IPS DF 6.9 (cell line): ENCODE results near the gene STAB2.

Source experiments
- DNase-seq: peaks from one replicate; pipeline ENCODE4 v3.0.0-alpha.2; 2013; ENCODE audit warnings: low read depth, low spot score
- H3K27ac ChIP-seq: one replicate; pipeline ENCODE4 v1.5.1; 2013; ENCODE audit warnings: low read length, control low read depth
- H3K27me3 ChIP-seq: 2 replicates; pipeline ENCODE4 v1.6.1; 2013; ENCODE audit warnings: mild to moderate bottlenecking, low read length; ENCODE audit not compliant: control insufficient read depth, insufficient read depth
- H3K36me3 ChIP-seq: 2 replicates; pipeline ENCODE4 v1.6.1; 2013; ENCODE audit warnings: low read length; ENCODE audit not compliant: control insufficient read depth, insufficient read depth
- H3K4me1 ChIP-seq: 2 replicates; pipeline ENCODE4 v1.6.1; 2013; ENCODE audit warnings: low read length; ENCODE audit not compliant: control insufficient read depth, insufficient read depth
- H3K4me3 ChIP-seq: 2 replicates; pipeline ENCODE4 v1.5.1; 2013; ENCODE audit warnings: mild to moderate bottlenecking, low read length
- H3K9me3 ChIP-seq: 2 replicates; pipeline ENCODE4 v1.6.1; 2013; ENCODE audit warnings: low read length, inconsistent platforms; ENCODE audit not compliant: control insufficient read depth, insufficient read depth
- WGBS: extraction: QIAGEN DNeasy Blood & Tissue Kit; methylation state at CpG from one replicate; pipeline ENCODE4 v1.1.7; 2013; ENCODE audit warnings: mixed read lengths, missing lambda C conversion rate; ENCODE audit not compliant: insufficient read length, insufficient coverage; 5-methylcytosine and 5-hydroxymethylcytosine counted together

The STAB2 gene

DNA sequence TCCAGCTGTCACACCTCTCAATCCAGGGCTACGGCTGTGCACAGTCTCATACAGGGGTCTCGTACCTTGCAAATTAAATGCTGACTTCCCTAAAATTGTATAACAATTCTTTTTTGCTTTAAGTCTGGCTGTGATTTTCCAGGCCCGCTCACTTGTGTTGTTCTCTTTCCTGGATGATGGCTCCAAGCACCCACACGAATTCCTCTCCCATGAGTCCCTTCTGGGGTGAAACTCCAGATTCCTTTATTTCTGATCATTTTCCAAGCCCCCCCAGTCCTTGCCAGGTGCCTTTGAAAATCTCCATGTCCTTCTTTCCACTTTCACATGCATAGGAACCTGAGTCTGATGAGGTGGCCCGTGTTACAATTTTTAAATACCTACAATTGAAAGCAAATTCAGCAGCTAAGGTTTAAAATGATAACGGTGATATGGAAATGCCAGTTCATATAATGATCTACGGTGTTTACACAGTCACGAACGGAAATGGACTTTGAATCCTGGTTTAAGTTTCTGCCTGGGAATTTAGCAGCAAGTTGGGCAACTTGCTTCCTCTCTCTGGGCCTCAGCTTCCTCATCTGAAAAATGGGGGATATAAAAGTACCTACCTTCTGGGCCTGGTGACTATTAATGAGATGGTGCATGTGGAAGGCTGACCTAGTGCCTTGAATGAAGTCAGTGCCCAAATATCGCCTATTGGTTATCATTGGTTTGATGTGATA, 85.5 kb downstream of the STAB2 start:
- no peak overlapping the region for H3K27ac ChIP-seq
- no peaks in the 10 kb centered on the region for H3K27me3 ChIP-seq
- H3K9me3 ChIP-seq = no peaks in the 10 kb centered on the region
- no peak overlapping the region for H3K4me3 ChIP-seq
- no CpG with 5 or more reads among the region's 10 CpGs for WGBS
- 0 out of 2 replicates have a peak, but pooled peaks cover 3% of the 10 kb centered on the region for H3K4me1 ChIP-seq
- DNase-seq = no peak
- no peaks in the 10 kb centered on the region for H3K36me3 ChIP-seq

DNA sequence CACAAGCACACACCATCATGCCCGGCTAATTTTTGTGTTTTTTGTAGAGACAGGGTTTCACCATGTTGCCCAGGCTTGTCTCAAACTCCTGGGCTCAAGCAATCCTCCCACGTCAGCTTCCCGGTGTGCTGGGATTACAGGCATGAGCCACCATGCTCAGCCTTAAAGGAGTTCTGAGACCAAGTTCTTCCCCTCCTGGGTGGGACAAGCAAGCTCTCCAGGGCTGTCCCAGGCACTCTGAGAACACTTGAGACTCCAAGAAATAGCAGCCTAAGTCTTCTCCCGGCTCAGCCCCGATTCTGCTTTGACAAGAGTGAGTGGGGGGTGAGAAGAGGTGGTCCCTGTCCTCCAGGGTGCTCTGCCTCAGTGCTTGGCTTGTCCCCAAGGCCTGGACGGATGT, 86.4 kb downstream of the STAB2 start:
- H3K36me3 ChIP-seq = no peaks in the 10 kb centered on the region
- no peak overlapping the region for H3K4me3 ChIP-seq
- no CpG with 5 or more reads among the region's 6 CpGs for WGBS
- H3K27ac ChIP-seq = no peak overlapping the region
- no peaks in the 10 kb centered on the region for H3K27me3 ChIP-seq
- H3K9me3 ChIP-seq = no peaks in the 10 kb centered on the region
- no peak for DNase-seq
- 0 out of 2 replicates have a peak, but pooled peaks cover 3% of the 10 kb centered on the region for H3K4me1 ChIP-seq

DNA sequence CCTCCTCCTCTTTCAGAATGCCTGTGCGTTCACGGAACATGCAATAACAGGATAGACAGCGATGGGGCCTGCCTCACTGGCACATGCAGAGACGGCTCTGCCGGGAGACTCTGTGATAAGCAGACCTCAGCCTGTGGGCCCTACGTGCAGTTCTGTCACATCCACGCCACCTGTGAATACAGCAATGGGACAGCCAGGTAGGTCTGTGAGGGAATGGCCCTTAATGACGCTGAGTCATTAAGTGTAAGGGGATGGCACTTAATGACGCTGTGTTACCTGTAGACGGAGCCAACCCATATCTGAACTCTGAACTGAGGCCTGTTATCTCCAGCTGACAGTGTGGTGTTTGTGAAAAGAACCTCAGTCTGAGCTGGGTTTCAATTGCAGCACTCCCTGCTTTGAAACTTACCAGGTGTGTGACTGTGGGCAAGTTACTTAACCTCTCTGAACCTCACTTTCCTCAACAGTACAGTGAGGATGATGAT, 86.9 kb downstream of the STAB2 start:
- no peaks in the 10 kb centered on the region for H3K9me3 ChIP-seq
- 0 out of 2 replicates have a peak, but pooled peaks cover 3% of the 10 kb centered on the region for H3K4me1 ChIP-seq
- no peak overlapping the region for H3K27ac ChIP-seq
- H3K4me3 ChIP-seq = no peak overlapping the region
- no peaks in the 10 kb centered on the region for H3K27me3 ChIP-seq
- no peaks in the 10 kb centered on the region for H3K36me3 ChIP-seq
- no CpG with 5 or more reads among the region's 10 CpGs for WGBS
- no peak for DNase-seq

DNA sequence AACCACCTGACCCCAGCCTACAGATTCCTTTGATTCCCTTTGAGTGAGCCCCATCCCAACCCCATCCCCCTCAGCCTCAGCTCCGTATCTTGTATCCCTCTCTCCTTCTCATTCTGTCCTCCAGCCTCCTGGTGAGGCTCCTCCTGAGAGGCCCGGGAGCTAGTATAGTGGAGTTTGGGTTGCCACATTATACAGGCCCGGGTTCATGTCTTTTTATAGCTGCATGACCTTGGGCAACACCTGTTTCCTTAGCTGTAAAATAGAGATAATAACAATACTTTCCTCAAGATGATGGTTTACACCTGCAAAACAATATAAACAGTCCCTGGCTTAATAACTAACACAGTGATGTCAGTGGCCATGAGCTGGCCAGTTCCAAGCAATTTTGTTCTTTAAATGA, 89.8 kb downstream of the STAB2 start:
- no CpG with 5 or more reads among the region's 3 CpGs for WGBS
- Histone ChIP-seq H3K4me1 (no peaks in the 10 kb centered on the region), H3K4me3 (no peak overlapping the region)

DNA sequence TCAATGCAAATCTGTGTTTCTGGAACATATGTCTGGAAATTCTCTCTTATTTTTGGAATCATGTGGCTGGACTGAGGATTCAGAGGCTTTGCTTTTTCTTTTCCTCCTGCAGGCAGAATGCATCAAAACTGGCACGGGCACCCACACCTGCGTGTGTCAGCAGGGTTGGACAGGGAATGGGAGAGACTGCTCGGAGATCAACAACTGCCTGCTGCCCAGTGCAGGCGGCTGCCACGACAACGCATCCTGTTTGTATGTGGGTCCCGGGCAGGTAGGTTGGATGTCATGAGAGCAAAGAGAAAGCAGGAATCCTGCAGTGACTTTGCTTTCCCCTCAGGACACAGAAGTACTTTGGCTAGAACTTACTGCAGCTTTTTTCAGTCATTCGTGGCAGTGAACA, 90.3 kb downstream of the STAB2 start:
- WGBS = no CpG with 5 or more reads among the region's 8 CpGs

More for the DNA sequence above, 89.8 kb downstream of the STAB2 start:
- Histone ChIP-seq H3K9me3 (no peaks in the 10 kb centered on the region), H3K27me3 (no peaks in the 10 kb centered on the region), H3K36me3 (no peaks in the 10 kb centered on the region), H3K27ac (no peak overlapping the region)
- no peak for DNase-seq

DNA sequence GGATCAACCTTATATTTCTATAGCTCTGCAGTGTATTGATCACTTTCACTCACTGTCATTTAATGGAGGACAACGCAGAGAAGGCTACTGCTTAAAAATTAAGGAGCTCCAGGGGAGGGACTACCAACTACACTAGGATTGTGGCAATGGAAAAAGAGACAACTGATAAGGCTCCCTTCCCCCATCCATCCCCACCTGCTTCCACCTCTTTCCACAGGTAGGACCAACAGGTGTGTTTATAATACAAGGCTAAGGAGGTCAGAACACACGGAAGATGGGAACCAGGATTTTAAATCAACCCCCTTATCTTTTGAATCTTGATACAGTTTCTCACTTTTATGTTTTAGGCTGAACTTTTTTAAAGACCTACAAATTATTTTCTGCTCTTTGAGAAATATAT, 90.8 kb downstream of the STAB2 start:
- Histone ChIP-seq H3K27ac (no peak overlapping the region), H3K36me3 (no peaks in the 10 kb centered on the region), H3K4me1 (no peaks in the 10 kb centered on the region), H3K9me3 (no peaks in the 10 kb centered on the region), H3K27me3 (no peaks in the 10 kb centered on the region), H3K4me3 (no peak overlapping the region)
- WGBS = no CpG with 5 or more reads among the region's 2 CpGs
- DNase-seq = no peak

More for the DNA sequence above, 90.3 kb downstream of the STAB2 start:
- no peak overlapping the region for H3K4me3 ChIP-seq
- no peaks in the 10 kb centered on the region for H3K9me3 ChIP-seq
- no peaks in the 10 kb centered on the region for H3K36me3 ChIP-seq
- no peaks in the 10 kb centered on the region for H3K27me3 ChIP-seq
- no peaks in the 10 kb centered on the region for H3K4me1 ChIP-seq
- no peak overlapping the region for H3K27ac ChIP-seq
- DNase-seq = no peak

DNA sequence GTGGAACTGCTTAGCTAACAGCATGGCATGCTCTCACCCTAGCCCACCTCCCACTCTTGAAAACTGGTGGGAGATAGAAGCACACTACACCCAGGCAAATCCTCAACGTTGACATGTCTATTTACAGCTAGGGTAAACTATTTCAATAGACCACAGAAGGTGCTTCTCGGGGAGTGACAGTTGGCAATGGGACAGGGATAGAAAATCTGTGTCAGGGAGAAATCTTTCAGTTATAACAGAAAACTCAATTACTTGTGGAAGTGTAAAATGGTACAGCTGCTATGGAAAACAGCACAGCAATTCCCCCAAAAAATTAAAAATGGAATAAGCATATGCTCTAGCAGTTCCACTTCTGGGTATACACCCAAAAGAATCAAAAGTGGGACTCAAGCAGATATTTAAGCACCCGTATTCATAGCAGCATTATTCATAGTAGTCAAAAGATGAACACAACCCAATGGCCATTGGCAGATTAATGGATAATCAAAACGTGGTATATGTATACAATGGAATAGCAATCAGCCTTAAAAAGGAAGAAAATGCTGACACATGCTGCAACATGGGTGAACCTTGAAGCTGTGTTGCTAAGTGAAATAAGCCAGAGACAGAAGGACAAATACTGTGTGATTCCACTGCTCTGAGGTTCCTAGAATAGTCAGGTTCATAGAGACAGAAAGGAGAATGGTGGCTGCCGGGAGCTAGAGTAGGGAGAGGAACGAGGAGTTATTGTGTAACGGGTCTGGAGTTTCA, 92.5 kb downstream of the STAB2 start:
- H3K9me3 ChIP-seq = no peaks in the 10 kb centered on the region
- H3K27me3 ChIP-seq = no peaks in the 10 kb centered on the region
- 100% methylated on average over 2 of the region's 7 CpGs for WGBS
- no peaks in the 10 kb centered on the region for H3K4me1 ChIP-seq
- no peak overlapping the region for H3K27ac ChIP-seq
- no peaks in the 10 kb centered on the region for H3K36me3 ChIP-seq
- H3K4me3 ChIP-seq = no peak overlapping the region
- DNase-seq = no peak

DNA sequence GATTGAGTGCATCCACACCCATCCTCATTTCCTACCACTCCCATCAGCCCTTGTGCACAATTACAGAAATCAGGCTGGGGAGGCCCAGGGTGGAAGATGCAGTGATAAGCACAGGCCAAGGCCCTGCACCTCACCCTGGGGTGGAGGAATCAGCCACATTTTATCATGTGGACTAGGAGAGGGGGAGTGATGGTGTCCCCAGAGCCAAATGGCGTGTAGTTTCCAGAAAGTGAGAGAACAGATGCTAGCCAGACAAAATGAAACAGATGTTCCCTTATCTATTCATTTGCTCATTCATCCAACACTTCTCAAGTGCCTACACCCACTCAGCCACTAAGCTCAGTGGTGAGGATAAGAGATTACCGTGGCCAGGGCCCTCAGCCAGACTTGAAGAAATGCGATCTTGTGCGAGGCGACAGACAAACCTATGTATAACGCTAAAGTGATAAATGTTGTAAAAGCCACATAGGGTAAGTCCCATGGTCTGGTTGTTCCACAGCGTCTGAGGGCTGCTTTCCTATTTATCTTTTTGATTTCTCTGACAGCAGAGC, 93.6 kb downstream of the STAB2 start:
- DNase-seq = no peak
- H3K4me1 ChIP-seq = no peaks in the 10 kb centered on the region
- H3K9me3 ChIP-seq = no peaks in the 10 kb centered on the region
- H3K27ac ChIP-seq = no peak overlapping the region
- no CpG with 5 or more reads among the region's 7 CpGs for WGBS
- H3K27me3 ChIP-seq = no peaks in the 10 kb centered on the region
- no peak overlapping the region for H3K4me3 ChIP-seq
- H3K36me3 ChIP-seq = no peaks in the 10 kb centered on the region

DNA sequence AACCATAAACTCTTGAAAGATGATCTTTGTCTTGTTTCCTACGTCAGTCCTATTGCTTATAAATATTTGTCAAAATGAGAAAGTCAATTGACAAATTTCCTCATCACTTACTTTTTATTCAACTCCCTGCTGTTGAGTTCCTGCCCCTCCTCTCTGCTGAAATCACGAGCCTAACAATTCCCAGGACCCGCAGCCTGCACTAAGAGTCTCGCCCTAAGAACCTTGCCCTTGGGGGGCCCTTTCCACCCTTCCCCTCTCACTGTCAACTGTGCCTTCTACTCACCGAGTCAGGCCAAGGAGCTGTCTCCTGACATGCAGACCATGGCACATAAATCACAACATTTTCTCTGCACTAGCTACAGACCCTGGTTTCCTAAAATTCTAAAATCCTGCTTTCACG, 99.0 kb downstream of the STAB2 start:
- no peaks in the 10 kb centered on the region for H3K9me3 ChIP-seq
- H3K4me3 ChIP-seq = no peak overlapping the region
- H3K36me3 ChIP-seq = no peaks in the 10 kb centered on the region
- no peaks in the 10 kb centered on the region for H3K27me3 ChIP-seq
- DNase-seq = no peak
- no CpG with 5 or more reads among the region's 6 CpGs for WGBS
- H3K27ac ChIP-seq = no peak overlapping the region
- no peaks in the 10 kb centered on the region for H3K4me1 ChIP-seq

DNA sequence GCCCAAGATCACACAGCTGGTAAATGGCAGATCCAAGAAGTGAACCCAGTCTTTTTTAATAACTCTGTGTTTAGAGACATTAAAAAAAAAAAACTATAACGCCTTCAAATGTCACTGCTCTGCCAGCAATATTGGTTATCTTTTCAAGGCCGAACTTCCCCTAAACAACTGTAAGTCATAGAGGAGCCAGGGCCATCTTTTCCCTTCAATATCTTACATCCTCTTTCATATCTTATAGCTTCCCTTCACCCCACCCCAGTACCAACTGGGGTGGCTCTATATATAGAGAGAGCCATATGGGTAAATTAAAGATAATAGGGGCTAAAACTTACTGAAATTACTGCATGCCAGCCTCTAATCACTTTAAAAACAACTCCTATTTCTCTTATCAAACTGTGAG, 100.2 kb downstream of the STAB2 start:
- H3K4me1 ChIP-seq = no peaks in the 10 kb centered on the region
- no CpG with 5 or more reads among the region's 2 CpGs for WGBS
- H3K27me3 ChIP-seq = no peaks in the 10 kb centered on the region
- no peaks in the 10 kb centered on the region for H3K9me3 ChIP-seq
- DNase-seq = no peak
- no peak overlapping the region for H3K4me3 ChIP-seq
- H3K36me3 ChIP-seq = no peaks in the 10 kb centered on the region
- H3K27ac ChIP-seq = no peak overlapping the region
